AG10803 (cell line): Measurements from ENCODE around the gene SMG7.

Experiments used
- DNase-seq: peaks from one replicate; pipeline ENCODE4 v3.0.0; 2010; ENCODE audit warnings: low read depth
- H3K4me3 ChIP-seq: 2 replicates; pipeline ENCODE4 v1.5.1; 2011; ENCODE audit warnings: mild to moderate bottlenecking, low read length, control low read depth
- TF ChIP-seq, protein P1 (sequence below): conservative IDR thresholded peaks from 2 replicates; pipeline ENCODE4 v1.5.1; 2011; ENCODE audit warnings: mild to moderate bottlenecking, low read length, control low read depth, inconsistent platforms

SMG7 gene

DNA sequence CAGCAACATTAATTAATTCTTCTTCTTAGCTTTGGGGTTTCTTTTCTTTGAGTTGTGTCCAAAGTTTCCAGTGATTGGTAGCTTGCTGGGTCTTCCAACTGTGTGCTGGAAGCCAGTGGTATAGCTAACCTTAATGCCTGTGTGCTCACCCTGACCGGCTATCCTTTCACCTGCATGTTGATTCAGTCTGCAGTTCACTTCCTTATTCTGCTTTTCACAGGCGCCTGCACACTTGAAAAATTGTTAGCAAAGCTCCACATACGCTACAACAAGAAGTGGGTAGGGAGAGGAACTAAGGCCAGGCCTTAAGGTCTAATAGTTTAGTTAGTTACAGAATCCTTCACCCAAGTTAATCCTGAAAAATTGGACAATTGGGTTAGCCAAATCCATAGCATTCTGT lies 82.3 kb downstream of the SMG7 start:
- no peak for DNase-seq
- H3K4me3 ChIP-seq: no peak overlapping the region
- TF ChIP-seq, protein P1, sequence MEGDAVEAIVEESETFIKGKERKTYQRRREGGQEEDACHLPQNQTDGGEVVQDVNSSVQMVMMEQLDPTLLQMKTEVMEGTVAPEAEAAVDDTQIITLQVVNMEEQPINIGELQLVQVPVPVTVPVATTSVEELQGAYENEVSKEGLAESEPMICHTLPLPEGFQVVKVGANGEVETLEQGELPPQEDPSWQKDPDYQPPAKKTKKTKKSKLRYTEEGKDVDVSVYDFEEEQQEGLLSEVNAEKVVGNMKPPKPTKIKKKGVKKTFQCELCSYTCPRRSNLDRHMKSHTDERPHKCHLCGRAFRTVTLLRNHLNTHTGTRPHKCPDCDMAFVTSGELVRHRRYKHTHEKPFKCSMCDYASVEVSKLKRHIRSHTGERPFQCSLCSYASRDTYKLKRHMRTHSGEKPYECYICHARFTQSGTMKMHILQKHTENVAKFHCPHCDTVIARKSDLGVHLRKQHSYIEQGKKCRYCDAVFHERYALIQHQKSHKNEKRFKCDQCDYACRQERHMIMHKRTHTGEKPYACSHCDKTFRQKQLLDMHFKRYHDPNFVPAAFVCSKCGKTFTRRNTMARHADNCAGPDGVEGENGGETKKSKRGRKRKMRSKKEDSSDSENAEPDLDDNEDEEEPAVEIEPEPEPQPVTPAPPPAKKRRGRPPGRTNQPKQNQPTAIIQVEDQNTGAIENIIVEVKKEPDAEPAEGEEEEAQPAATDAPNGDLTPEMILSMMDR: no peak

- TF ChIP-seq, protein P1: no peak
- no peak for DNase-seq
- H3K4me3 ChIP-seq: no peak overlapping the region
Observed at GRCh38 chr1:183559061-183559460, 86.8 kb downstream of the SMG7 start.

GRCh38 chr1:183562701-183563100 lies 90.4 kb downstream of the SMG7 start:
- H3K4me3 ChIP-seq: no peak overlapping the region
- DNase-seq: no peak
- TF ChIP-seq, protein P1: no peak

DNA sequence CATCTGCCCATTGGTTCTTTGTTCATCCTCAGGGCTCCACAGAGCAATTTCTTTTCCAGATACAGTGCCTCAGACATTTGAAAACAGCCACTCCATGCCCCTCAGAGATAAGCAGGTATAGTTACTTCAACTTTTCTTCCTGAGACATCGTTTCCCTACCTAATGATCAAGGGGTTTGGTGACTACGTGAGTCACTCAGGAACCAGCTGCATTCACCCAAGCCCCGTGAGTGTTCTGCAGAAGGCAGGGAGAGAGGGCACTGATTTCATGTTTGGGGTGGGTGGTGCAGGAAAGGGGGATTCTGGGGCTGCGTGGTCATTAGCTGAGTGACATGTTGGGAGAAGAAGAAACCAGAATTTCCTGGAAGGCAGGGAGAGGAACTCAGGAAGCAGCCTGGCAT lies 93.0 kb downstream of the SMG7 start:
- no peak for DNase-seq
- no peak overlapping the region for H3K4me3 ChIP-seq
- TF ChIP-seq, protein P1: no peak

DNA sequence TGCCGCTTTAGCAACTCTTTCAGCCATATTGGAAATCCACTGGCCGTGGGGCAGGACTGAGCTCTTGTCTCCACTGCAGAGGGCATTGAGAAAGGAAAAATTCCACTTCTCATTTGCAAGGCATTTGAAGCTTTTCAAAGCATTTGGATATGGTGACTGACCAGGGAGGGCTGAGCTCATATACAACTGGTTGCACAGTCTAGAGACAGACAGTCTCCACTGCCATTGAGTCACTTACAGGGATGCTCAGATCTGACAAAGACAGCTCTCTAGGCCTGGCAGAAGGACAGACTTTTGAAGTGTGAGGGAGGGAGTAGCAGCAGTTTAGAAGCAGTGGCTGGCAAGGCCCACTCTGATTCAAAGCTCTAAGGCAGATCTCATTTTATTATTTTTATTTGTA lies 93.7 kb downstream of the SMG7 start:
- no peak overlapping the region for H3K4me3 ChIP-seq
- TF ChIP-seq, protein P1: no peak
- DNase-seq: peak; percentile 3

DNA sequence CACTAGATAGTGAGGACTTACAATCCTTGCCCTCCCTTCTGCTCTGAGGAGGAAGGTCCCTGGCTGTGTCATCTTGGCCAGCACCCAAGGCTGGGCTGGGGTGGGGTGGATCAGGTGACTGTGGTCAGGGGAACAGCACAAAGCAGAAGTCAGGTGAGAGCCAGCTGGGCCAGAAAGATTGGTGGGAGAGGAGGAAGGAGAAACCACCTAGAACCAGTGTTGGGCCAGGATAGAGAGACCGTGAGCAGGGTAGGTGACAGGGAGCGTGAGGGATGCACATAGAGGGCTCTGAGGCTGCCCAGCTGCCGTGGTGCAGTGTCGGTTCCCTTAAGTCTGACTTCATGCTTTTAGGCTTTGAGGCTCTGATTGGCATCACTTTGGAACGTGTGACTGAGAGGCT lies 95.3 kb downstream of the SMG7 start:
- TF ChIP-seq, protein P1: no peak
- peak; percentile 12 for DNase-seq
- no peak overlapping the region for H3K4me3 ChIP-seq

GRCh38 chr1:183568176-183569021 lies 96.1 kb downstream of the SMG7 start:
- TF ChIP-seq, protein P1: no peak
- no peak overlapping the region for H3K4me3 ChIP-seq
- peak; percentile 24 for DNase-seq
